Measurements from ENCODE around the gene ABHD5.
A peak's percentile ranks its signal among the peaks of the same experiment; 100 is the strongest.
"Not testable (repeated sequence)": the region's sequence is repeated elsewhere in the genome, so short reads cannot be mapped to it uniquely, and the experiment has no call there.

Gene ABHD5

DNA sequence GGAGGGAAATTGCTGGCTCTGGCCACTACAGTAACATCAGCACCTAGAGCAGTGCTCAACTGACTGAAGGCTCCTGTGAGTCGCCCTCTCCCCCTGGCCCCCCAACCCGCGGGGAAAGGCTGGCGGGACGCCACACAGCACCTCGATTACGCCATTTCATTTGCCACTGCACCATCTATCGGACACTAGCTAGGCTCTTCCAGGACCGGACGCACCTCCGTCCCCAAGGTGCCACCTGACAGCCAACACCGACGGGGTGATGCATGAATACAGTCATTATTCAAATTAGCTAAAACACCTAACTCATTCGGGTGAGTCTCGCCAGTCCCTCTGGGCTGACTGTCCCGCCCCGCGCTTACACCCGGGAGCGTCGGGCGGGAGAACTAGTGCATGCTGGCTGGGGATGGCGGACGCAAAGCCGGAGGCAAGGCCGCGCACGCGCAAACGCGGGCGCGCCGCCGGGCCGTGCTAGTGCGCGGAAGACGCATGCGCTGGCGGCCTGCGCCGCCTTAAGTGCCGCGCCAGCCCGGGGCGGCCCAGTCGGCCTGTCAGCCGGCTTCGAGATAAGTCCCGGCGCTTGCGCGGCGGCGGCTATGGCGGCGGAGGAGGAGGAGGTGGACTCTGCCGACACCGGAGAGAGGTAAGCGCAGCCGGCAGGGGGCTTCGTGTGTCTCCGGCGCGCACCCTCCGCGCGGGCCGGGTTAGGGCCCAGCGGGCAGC lies at the start of gene ABHD5:
Gene ABHD5 (plus strand): TSS at position 539 of the 720 bp plus-strand sequence. CDS start 55 bp downstream, at position 594.
- peak; percentile 87 for DNase-seq (ENCODE audit: low read depth in 2 of 2)

DNA sequence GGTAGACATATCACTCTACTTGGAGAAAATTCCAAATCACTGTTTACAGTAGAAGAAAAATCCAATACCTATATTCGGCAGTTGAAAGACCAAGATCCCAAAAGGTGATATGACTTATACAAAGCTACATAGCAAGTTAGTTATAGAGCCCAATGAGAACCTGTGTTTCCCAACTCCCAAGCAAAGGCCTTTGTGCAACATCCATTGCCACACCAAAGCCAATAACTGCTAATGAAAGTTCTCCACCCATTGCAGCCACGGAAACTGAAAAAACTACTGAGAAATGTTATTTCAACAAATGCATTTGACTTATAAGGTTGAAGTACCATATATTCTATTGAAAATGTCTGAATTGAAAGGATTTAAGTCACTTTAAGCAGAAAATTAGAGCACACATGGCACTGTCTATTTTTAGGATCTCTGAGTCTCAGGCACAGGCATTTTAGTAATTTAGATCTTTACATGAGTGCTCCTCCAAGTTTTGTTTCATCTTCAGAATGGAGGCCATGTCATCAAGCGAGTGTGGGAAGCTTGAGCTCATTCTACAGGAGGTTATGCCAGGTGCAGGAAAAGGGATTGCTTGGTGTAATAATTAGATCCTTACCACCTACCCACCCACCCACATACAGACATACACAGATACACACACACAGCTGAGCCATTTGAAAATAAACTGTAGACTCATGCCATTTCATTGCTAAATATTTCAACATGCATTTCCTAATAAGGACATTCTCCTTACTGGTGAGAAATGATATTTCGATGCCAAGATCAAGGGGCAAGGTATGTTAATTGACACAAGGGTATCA lies 49.2 kb upstream of the ABHD5 start:
- DNase-seq (ENCODE audit: low read depth in 2 of 2): no peak

DNA sequence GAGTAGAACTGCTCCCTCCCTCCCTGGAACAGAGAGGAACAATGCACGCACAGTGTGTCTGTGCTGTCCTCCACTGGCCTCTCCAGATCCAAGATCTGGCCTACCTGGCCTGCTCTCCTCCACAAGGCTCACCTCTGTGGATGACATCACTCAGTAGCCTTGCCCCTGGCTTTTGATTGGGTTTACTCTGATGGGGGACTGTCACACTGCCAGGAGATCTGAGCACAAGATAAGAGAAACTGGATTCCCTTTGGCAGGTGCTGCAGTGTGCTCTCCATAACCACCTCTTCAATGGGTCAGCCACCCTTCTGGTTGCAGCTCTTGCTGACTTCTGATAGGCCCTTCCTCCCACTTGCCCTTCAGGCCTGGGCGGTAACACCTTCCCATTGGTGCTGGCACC lies 46.3 kb upstream of the ABHD5 start:
- DNase-seq (ENCODE audit: low read depth in 2 of 2): no peak

- no peak for DNase-seq (ENCODE audit: low read depth in 2 of 2)
Observed at GRCh38 chr3:43647331-43648166, 43.2 kb upstream of the ABHD5 start.

GRCh38 chr3:43648957-43649356 lies 41.8 kb upstream of the ABHD5 start:
- DNase-seq (ENCODE audit: low read depth in 2 of 2): no peak

DNA sequence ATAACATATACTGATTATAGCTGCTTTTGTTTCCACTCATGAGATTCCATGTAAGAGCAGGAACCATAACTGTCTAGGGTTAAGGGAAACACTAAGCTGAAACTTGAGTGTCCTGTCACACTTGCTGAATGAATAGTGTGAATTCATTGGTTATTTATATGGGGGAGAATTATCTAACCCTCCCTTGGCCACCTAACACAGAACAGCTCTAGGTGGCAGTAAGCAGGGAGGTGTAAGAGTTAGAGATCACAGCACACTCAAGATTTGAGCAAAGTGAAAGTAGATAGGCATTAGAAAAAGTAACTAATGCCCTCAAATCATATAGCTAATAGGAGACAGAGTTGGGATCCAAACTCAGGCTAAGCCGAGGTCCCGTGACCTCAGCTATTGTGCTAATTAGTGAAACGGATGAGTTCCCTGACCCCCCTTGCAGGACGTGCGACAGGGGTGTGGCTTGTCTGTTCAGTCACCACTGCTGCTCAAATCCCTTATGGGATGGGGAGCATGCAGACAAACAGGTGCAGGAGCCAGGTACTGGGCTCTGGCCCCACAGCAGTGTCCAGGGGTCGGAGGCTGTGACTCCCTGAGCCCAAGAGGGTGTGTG lies 41.3 kb upstream of the ABHD5 start:
- no peak for DNase-seq (ENCODE audit: low read depth in 2 of 2)

- DNase-seq (ENCODE audit: low read depth in 2 of 2): no peak
Observed at GRCh38 chr3:43650345-43650744, 40.4 kb upstream of the ABHD5 start.

- not testable (repeated sequence) for DNase-seq (ENCODE audit: low read depth in 2 of 2)
Observed at GRCh38 chr3:43656390-43656789, 34.3 kb upstream of the ABHD5 start.

GRCh38 chr3:43659250-43659880 lies 31.4 kb upstream of the ABHD5 start:
- DNase-seq (ENCODE audit: low read depth in 2 of 2): no peak

- not testable (repeated sequence) for DNase-seq (ENCODE audit: low read depth in 2 of 2)
Observed at GRCh38 chr3:43661376-43661775, 29.4 kb upstream of the ABHD5 start.

DNA sequence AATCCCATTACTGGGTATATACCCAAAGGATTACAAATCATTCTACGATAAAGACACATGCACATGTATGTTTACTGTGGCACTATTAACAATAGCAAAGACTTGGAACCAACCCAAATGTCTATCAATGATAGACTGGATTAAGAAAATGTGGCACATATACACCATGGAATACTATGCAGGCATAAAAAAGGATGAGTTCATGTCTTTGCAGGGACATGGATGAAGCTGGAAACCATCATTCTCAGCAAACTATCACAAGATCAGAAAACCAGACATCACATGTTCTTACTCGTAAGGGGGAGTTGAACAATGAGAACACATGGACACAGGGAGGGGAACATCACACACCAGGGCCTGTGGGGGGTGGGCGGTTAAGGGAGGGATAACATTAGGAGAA lies 25.7 kb upstream of the ABHD5 start:
- DNase-seq (ENCODE audit: low read depth in 2 of 2): not testable (repeated sequence)

- no peak for DNase-seq (ENCODE audit: low read depth in 2 of 2)
Observed at GRCh38 chr3:43670635-43671522, 19.9 kb upstream of the ABHD5 start.

GRCh38 chr3:43674345-43675085 lies 16.2 kb upstream of the ABHD5 start:
- DNase-seq (ENCODE audit: low read depth in 2 of 2): no peak

- no peak for DNase-seq (ENCODE audit: low read depth in 2 of 2)
Observed at GRCh38 chr3:43675593-43675992, 15.1 kb upstream of the ABHD5 start.

DNA sequence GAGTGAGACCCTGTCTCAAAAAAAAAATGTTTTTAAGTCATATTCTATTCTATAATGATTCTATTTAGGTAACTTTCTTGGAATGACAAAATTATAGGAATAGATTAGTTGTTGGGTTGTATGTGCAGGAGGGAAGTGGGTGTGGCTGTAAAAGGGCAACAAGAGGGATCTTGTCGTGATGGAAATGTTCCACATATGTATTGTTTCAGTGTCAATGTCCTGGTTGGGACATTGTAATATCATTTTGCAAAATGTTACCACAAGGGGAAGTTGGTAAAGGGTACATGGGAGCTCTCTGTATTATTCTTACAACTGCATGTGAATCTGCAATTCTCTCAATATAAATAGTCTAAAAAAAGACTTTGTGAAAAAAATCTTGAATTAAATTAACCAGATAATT lies 14.3 kb upstream of the ABHD5 start:
- DNase-seq (ENCODE audit: low read depth in 2 of 2): no peak

GRCh38 chr3:43678375-43678774 lies 12.4 kb upstream of the ABHD5 start:
- not testable (repeated sequence) for DNase-seq (ENCODE audit: low read depth in 2 of 2)

DNA sequence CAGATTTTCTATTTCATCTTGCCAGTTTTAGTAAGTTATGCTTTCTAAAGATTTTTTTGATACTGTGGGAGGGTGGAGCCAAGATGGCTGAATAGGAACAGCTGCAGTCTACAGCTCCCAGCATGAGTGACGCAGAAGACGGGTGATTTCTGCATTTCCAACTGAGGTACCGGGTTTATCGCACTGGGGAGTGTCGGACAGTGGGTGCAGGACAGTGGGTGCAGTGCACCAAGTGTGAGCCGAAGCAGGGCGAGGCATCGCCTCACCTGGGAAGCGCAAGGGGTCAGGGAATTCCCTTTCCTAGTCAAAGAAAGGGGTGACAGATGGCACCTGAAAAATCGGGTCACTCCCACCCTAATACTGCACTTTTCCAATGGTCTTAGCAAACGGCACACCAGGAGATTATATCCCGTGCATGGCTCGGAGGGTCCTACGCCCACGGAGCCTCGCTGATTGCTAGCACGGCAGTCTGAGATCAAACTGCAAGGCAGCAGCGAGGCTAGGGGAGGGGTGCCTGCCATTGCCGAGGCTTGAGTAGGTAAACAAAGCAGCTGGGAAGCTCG lies 11.8 kb upstream of the ABHD5 start:
- not testable (repeated sequence) for DNase-seq (ENCODE audit: low read depth in 2 of 2)

DNA sequence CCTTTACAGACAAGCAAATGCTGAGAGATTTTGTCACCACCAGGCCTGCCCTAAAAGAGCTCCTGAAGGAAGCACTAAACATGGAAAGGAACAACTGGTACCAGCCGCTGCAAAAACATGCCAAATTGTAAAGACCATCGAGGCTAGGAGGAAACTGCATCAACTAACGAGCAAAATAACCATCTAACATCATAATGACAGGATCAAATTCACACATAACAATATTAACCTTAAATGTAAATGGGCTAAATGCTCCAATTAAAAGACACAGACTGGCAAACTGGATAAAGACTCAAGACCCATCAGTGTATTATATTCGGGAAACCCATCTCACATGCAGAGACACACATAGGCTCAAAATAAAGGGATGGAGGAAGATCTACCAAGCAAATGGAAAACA lies 9.9 kb upstream of the ABHD5 start:
- not testable (repeated sequence) for DNase-seq (ENCODE audit: low read depth in 2 of 2)

DNA sequence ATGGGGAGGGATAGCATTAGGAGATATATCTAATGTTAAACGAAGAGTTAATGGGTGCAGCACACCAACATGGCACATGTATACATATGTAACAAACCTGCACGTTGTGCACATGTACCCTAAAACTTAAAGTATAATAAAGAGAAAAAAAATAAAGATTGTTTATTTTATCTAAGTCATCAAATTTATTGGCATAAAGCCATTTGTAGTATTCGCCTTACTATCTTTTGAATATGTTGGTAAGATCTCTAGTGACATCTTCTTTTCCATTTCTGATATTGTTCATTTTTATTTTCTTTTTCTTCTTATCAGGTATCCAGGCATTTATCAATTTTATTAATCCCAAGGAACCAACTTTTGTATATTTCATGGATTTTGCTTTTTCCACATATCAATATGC lies 5.8 kb upstream of the ABHD5 start:
- DNase-seq (ENCODE audit: low read depth in 2 of 2): no peak
